GM10847 (cell line): ENCODE results near the gene ASB3.

ENCODE experiments used
- POLR2A ChIP-seq: IDR thresholded peaks from 2 replicates; pipeline ENCODE4 v1.6.1; 2011; ENCODE audit not compliant: insufficient read length; ENCODE audit errors: extremely low read depth

The ASB3 gene

GRCh38 chr2:53801547-53801946, 14.8 kb upstream of the ASB3 start:
- no peak for TF ChIP-seq POLR2A

GRCh38 chr2:53793821-53794220, 7.1 kb upstream of the ASB3 start:
- TF ChIP-seq POLR2A, result no peak

DNA sequence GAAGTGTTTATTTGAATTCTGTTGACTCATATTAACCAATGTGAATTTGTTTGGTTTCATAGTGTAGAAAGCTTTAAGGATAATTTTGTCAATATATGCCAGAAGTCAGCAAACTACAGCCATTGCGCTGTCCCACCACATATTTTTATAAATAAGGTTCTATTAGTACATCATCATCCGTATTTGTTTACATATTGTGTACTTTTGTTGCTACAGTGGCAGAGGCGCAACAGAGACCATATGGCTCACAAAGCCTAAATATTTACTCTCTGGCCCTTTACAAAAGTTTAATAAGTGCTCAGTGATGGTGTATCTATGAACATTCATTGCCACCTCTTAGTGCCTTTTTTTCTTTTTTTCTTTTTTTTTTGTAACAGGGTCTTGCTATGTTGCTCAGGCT, 6.5 kb upstream of the ASB3 start:
- no peak for TF ChIP-seq POLR2A

GRCh38 chr2:53787614-53788289, 999 bp upstream of the ASB3 start:
- TF ChIP-seq POLR2A, result no peak

DNA sequence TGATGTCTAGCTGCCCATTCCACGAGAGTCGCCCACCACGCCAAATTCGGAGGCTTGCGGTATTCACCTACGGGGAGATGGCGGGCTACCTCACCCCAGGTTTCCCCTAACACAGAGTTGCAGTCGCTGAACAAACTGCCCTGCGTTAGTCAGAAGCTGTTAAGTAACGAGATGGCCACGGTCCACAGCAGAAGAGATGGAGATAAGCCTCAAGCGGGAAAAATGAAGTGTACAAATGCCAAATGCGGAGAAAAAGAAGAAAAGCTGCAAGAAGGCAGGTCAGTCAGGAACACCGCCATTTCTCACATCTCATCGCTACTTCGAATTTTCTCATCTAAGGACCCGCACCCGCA, 425 bp downstream of the ASB3 start:
- TF ChIP-seq POLR2A, result no peak

GRCh38 chr2:53785366-53785765, 1.4 kb downstream of the ASB3 start:
- no peak for TF ChIP-seq POLR2A

GRCh38 chr2:53784436-53784835, 2.3 kb downstream of the ASB3 start:
- TF ChIP-seq POLR2A, result no peak

DNA sequence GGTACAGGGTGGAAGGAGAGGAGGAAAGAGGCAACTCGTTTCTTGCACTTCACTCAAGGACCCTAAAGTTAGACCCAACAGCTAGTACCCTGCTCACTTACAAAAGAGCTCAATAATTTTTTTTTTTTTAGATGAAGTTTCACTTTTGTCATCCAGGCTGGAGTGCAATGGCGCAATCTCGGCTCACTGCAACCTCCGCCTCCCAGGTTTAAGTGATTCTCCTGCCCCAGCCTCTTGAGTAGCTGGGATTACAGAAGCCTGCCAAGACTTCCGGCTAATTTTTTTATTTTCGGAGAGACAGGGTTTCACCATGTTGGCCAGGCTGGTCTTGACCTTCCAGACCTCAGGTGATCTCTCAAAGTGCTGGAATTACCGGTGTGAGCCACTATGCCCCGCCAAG, 4.1 kb downstream of the ASB3 start:
- TF ChIP-seq POLR2A, result no peak

DNA sequence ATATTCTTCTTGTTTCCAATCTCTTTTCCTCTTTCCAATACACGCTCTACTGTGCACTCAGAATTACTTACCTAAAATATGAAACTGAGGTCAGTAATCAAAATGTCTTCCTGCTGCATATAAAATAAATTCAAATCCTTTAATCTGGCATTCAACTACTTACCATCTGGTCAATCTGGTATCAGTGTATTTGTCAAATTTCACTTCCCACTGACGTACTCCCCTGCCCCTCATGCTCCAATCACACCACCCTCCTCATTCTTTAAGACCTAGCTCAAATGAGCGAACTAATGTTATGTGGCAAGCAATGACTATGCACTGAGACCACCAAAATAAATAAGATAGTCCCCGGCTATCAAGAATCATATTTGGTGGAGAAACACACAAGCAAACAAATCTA, 6.7 kb downstream of the ASB3 start:
- no peak for TF ChIP-seq POLR2A

- no peak for TF ChIP-seq POLR2A
Observed at GRCh38 chr2:53778536-53779162, 8.1 kb downstream of the ASB3 start.

DNA sequence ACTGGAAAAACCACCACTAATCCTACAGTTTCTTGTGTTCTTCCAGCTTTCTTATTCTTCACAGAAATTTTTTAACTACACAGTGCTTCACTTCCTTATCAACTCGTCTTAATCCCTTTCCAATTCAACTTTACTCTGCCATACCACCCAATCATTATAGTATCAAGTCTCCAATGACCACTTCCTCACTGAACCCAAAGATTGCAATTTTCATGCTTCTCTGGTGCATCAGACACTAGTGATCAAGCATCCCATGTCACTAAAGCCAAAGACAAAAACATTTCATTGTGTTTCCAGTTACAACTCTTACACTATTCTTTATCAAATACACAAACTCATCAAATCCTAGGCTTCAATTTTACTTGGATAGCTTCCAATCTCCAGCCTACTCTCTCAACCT, 9.6 kb downstream of the ASB3 start:
- no peak for TF ChIP-seq POLR2A

- no peak for TF ChIP-seq POLR2A
Observed at GRCh38 chr2:53770264-53770663, 16.5 kb downstream of the ASB3 start.

- TF ChIP-seq POLR2A, result no peak
Observed at GRCh38 chr2:53769318-53769945, 17.3 kb downstream of the ASB3 start.

DNA sequence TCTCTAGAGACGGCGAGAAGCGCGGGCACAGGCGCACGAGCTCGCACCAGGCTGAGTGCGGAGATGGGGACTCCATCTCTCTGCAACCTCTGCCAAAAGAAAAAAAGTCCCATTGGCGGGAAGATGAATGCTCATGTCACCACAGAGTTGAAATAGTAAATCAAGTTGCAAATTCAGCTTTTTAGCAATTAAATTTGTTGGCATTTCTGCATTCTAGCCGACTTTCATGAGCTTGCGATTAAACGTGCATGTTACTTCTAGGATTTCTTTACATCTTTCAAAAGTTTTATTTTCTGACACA, 18.6 kb downstream of the ASB3 start:
- no peak for TF ChIP-seq POLR2A

- no peak for TF ChIP-seq POLR2A
Observed at GRCh38 chr2:53767405-53768241, 19.1 kb downstream of the ASB3 start, which contains the start of gene CHAC2. TSS of gene CHAC2 (plus strand) at chr2:53767804. CDS start at chr2:53767887, 83 bp downstream.

DNA sequence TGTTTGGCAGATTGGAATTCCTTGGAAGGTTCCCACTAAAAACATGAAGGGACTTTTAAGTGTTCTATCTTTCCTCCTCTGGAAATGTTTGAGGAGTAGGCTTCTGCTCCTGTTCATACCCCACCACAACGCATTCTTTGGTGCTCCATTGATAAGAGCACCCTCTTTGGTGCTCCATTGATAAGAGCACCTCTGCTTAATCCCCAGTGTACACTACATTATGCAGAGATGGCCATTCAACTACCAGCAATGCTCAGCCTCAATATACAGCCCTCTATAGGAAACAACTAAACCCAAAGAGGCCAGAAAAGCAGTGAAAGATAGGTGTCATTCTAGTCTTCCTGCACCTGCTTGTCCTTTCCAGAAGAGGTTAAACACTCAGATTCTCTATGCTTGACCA, 21.0 kb downstream of the ASB3 start:
- TF ChIP-seq POLR2A, result no peak
